Neural progenitor cell (in vitro differentiated cells): ENCODE results near the gene MPP2. TPM values are rescaled to one million over a fixed set of nuclear protein-coding genes. Genes with fewer than 3 reads are reported as not detected.

Experiments
- DNase-seq: peaks from one replicate; pipeline ENCODE4 v3.0.0-alpha.2; 2016; ENCODE audit warnings: low spot score
- H2AFZ ChIP-seq: fragments of 200-600 bp; sonication (generic); replicated peaks from 2 replicates; pipeline ENCODE4 v1.6.1; 2016; ENCODE audit warnings: antibody characterized with exemption
- H3F3A ChIP-seq: fragments of 200-600 bp; sonication (generic); 2 replicates; pipeline ENCODE4 v1.6.1; 2016; ENCODE audit warnings: antibody characterized with exemption, low read depth
- H3K27ac ChIP-seq: fragments of 200-600 bp; sonication (generic); 2 replicates; pipeline ENCODE4 v1.5.1; 2016; ENCODE audit warnings: mild to moderate bottlenecking
- H3K27me3 ChIP-seq: fragments of 200-600 bp; sonication (generic); 2 replicates; pipeline ENCODE4 v1.6.1; 2016; ENCODE audit warnings: mild to moderate bottlenecking, moderate library complexity
- H3K36me3 ChIP-seq: fragments of 200-600 bp; sonication (generic); 2 replicates; pipeline ENCODE4 v1.5.1; 2016
- H3K4me1 ChIP-seq: fragments of 200-600 bp; sonication (generic); 2 replicates; pipeline ENCODE4 v1.6.1; 2016; ENCODE audit warnings: mixed run types
- H3K4me2 ChIP-seq: fragments of 200-600 bp; sonication (generic); 2 replicates; pipeline ENCODE4 v1.6.1; 2016
- H3K4me3 ChIP-seq: fragments of 200-600 bp; sonication (generic); 2 replicates; pipeline ENCODE4 v1.5.1; 2016
- H3K79me2 ChIP-seq: fragments of 200-600 bp; sonication (generic); 2 replicates; pipeline ENCODE4 v1.6.1; 2016; ENCODE audit warnings: low read depth
- H3K9ac ChIP-seq: fragments of 200-600 bp; sonication (generic); 2 replicates; pipeline ENCODE4 v1.6.1; 2016
- H3K9me3 ChIP-seq: fragments of 200-600 bp; sonication (generic); 2 replicates; pipeline ENCODE4 v1.5.1; 2016; ENCODE audit warnings: low read depth
- H4K20me1 ChIP-seq: fragments of 200-600 bp; sonication (generic); 2 replicates; pipeline ENCODE4 v1.6.1; 2016; ENCODE audit warnings: low read depth
- H3K27ac Mint-ChIP-seq: 3 replicates; pipeline ENCODE4 v1.8.0; 2021; ENCODE audit warnings: mixed read lengths
- H3K27me3 Mint-ChIP-seq: 2 replicates; pipeline ENCODE4 v1.8.0; 2022; ENCODE audit warnings: low read depth, mild to moderate bottlenecking, inconsistent platforms, moderate library complexity, mixed read lengths; ENCODE audit not compliant: insufficient read depth
- H3K36me3 Mint-ChIP-seq: 3 replicates; pipeline ENCODE4 v1.8.0; 2021; ENCODE audit warnings: mixed read lengths
- H3K4me1 Mint-ChIP-seq: 3 replicates; pipeline ENCODE4 v1.8.0; 2021; ENCODE audit warnings: mixed read lengths
- H3K4me3 Mint-ChIP-seq: 3 replicates; pipeline ENCODE4 v1.8.0; 2021; ENCODE audit warnings: mild to moderate bottlenecking, moderate library complexity, mixed read lengths
- H3K9me3 Mint-ChIP-seq: 3 replicates; pipeline ENCODE4 v1.8.0; 2020; ENCODE audit warnings: mixed read lengths
- EZH2 ChIP-seq: fragments of 200-600 bp; sonication (generic); IDR thresholded peaks from 2 replicates; pipeline ENCODE4 v1.6.1; 2017; ENCODE audit warnings: antibody characterized with exemption, mild to moderate bottlenecking, moderate library complexity
- EZH2phosphoT487 ChIP-seq: fragments of 200-600 bp; sonication (generic); IDR thresholded peaks from 2 replicates; pipeline ENCODE4 v1.6.1; 2017; ENCODE audit warnings: antibody characterized with exemption
- total RNA-seq: library from RNA; depleted of rRNA; stranded (reverse); fragments of >200 nt; gene quantifications from 2 replicates; pipeline ENCODE4 v1.2.3, GENCODE V29; 2015; ENCODE audit warnings: low replicate concordance
- TF ChIP-seq, protein P1 (sequence below): fragments of 200-600 bp; sonication (generic); IDR thresholded peaks from 2 replicates; pipeline ENCODE4 v1.5.1; 2017; ENCODE audit warnings: antibody characterized with exemption, mild to moderate bottlenecking

Gene MPP2
- total RNA-seq, 1 donor from 2014 or later = 7.8 TPM

DNA sequence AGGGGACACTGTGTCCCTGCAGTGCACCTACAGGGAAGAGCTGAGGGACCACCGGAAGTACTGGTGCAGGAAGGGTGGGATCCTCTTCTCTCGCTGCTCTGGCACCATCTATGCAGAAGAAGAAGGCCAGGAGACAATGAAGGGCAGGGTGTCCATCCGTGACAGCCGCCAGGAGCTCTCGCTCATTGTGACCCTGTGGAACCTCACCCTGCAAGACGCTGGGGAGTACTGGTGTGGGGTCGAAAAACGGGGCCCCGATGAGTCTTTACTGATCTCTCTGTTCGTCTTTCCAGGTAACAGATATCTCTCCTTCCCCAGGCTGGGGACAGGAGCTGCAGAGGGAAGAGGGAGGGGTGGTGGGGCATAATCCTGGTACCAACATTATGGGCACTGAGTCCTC is 58.7 kb downstream of the MPP2 start:
- DNase-seq = no peak
- H3K9me3 Mint-ChIP-seq = no peaks in the 10 kb centered on the region
- H3F3A ChIP-seq = peaks cover 6% of the 10 kb centered on the region
- H3K4me1 Mint-ChIP-seq = peaks cover 19% of the 10 kb centered on the region
- no peak overlapping the region for H2AFZ ChIP-seq
- H3K36me3 Mint-ChIP-seq = no peaks in the 10 kb centered on the region
- H4K20me1 ChIP-seq = no peaks in the 10 kb centered on the region
- H3K9ac ChIP-seq = no peak overlapping the region
- no peaks in the 10 kb centered on the region for H3K4me1 ChIP-seq
- no peak overlapping the region for H3K27ac ChIP-seq
- H3K79me2 ChIP-seq = no peaks in the 10 kb centered on the region
- H3K4me3 Mint-ChIP-seq = no peak overlapping the region
- no peaks in the 10 kb centered on the region for H3K9me3 ChIP-seq
- H3K4me3 ChIP-seq = no peak overlapping the region
- H3K27ac Mint-ChIP-seq = no peak overlapping the region
- H3K4me2 ChIP-seq = no peak overlapping the region
- H3K27me3 Mint-ChIP-seq = peaks cover 6% of the 10 kb centered on the region
- H3K36me3 ChIP-seq = no peaks in the 10 kb centered on the region
- no peak for TF ChIP-seq EZH2phosphoT487
- no peak for TF ChIP-seq EZH2
- TF ChIP-seq, protein P1, sequence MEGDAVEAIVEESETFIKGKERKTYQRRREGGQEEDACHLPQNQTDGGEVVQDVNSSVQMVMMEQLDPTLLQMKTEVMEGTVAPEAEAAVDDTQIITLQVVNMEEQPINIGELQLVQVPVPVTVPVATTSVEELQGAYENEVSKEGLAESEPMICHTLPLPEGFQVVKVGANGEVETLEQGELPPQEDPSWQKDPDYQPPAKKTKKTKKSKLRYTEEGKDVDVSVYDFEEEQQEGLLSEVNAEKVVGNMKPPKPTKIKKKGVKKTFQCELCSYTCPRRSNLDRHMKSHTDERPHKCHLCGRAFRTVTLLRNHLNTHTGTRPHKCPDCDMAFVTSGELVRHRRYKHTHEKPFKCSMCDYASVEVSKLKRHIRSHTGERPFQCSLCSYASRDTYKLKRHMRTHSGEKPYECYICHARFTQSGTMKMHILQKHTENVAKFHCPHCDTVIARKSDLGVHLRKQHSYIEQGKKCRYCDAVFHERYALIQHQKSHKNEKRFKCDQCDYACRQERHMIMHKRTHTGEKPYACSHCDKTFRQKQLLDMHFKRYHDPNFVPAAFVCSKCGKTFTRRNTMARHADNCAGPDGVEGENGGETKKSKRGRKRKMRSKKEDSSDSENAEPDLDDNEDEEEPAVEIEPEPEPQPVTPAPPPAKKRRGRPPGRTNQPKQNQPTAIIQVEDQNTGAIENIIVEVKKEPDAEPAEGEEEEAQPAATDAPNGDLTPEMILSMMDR = no peak
- no peaks in the 10 kb centered on the region for H3K27me3 ChIP-seq

DNA sequence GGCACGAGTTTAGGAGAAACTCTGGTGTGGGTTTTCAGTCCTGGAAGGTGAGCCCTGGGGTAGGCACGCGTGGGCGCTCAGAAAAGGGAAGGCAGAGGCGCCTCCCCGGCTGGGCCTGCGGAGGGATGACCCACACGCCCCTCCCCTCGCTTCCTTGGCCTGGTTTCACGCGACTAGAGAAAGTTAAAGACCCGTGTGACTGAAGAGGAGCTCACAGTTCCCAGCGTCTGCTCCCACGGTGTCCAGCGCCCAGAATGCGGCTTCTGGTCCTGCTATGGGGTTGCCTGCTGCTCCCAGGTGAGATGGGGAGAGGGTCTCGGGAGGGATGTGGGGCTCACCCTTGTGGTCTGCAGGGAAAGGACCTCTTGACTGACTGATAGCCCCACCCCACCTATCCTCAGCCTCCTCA is 60.4 kb downstream of the MPP2 start, which contains the start of gene CD300LG:
Gene CD300LG, plus strand, starts transcription at position 214 of the 409 bp plus-strand sequence. Its CDS starts 41 bp downstream, at position 255.
- peak; percentile 16 for DNase-seq
- Histone ChIP-seq H3K27ac (no peak within 1 kb of the TSS), H3K27me3 (no peaks in the 10 kb centered on the region), H3K4me3 (no peak within 1 kb of the TSS), H3K79me2 (no peaks in the 10 kb centered on the region), H4K20me1 (no peaks in the 10 kb centered on the region), H3K4me1 (no peaks in the 10 kb centered on the region), H3F3A (peaks cover 6% of the 10 kb centered on the region), H3K4me2 (no peak within 1 kb of the TSS), H3K9ac (no peak within 1 kb of the TSS), H3K36me3 (no peaks in the 10 kb centered on the region), H3K9me3 (no peaks in the 10 kb centered on the region), H2AFZ (no peak within 1 kb of the TSS)
- no peaks in the 10 kb centered on the region for H3K9me3 Mint-ChIP-seq
- H3K27me3 Mint-ChIP-seq = peaks cover 6% of the 10 kb centered on the region
- peaks cover 19% of the 10 kb centered on the region for H3K4me1 Mint-ChIP-seq
- no peak within 1 kb of the TSS for H3K4me3 Mint-ChIP-seq
- TF ChIP-seq EZH2 (no peak), EZH2phosphoT487 (no peak)
- TF ChIP-seq, protein P1 = no peak
- H3K36me3 Mint-ChIP-seq = no peaks in the 10 kb centered on the region
- peak within 1 kb of the TSS; percentile 21 for H3K27ac Mint-ChIP-seq

DNA sequence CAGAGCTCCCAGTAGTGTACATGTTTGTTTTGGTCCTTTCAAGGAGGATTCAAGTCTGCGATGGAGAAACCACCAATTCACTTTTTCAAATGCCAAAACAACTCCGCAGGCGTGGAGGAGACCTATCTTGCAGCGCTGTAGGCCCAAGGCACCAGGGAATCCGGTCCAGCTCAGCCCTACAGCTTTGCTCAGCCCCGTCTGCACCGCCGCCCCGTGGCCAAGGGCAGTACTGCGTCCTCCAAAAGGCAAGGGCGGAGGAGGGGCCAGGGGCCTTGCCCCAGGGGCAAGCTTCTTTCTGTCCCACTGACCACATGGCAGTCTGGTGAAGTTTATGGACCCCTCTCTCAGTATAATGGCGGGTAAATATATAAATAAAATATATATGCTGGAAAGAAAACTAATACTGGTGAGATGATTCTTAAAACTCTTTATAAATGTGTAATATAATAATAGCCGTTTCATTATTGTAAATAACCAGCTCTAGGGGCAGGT is 61.1 kb downstream of the MPP2 start:
- no peak overlapping the region for H3K9ac ChIP-seq
- DNase-seq = peak; percentile 86
- H3K9me3 ChIP-seq = no peaks in the 10 kb centered on the region
- no peaks in the 10 kb centered on the region for H3K36me3 Mint-ChIP-seq
- no peak overlapping the region for H3K27ac ChIP-seq
- H3K36me3 ChIP-seq = no peaks in the 10 kb centered on the region
- peaks cover 6% of the 10 kb centered on the region for H3F3A ChIP-seq
- no peaks in the 10 kb centered on the region for H3K79me2 ChIP-seq
- no peak overlapping the region for H2AFZ ChIP-seq
- H3K4me3 Mint-ChIP-seq = no peak overlapping the region
- TF ChIP-seq, protein P1 = peak; percentile 94
- TF ChIP-seq EZH2phosphoT487 = no peak
- H3K4me2 ChIP-seq = no peak overlapping the region
- no peak overlapping the region for H3K4me3 ChIP-seq
- no peaks in the 10 kb centered on the region for H3K9me3 Mint-ChIP-seq
- H3K4me1 ChIP-seq = no peaks in the 10 kb centered on the region
- peaks cover 8% of the 10 kb centered on the region for H3K27me3 Mint-ChIP-seq
- H4K20me1 ChIP-seq = no peaks in the 10 kb centered on the region
- peak overlapping the region; percentile 21 for H3K27ac Mint-ChIP-seq
- H3K27me3 ChIP-seq = no peaks in the 10 kb centered on the region
- H3K4me1 Mint-ChIP-seq = peaks cover 17% of the 10 kb centered on the region
